Liver (tissue), 9 donors: ENCODE results near the gene ZNF157. TPM values are rescaled to one million over a fixed set of nuclear protein-coding genes. Genes with fewer than 3 reads are reported as not detected.
"Not testable (repeated sequence)": the region's sequence is repeated elsewhere in the genome, so short reads cannot be mapped to it uniquely, and the experiment has no call there.

Experiments
- DNase-seq: peaks from one replicate; pipeline ENCODE4 v3.0.0-alpha.2; 2017; ENCODE audit warnings: low spot score
- H3K27ac ChIP-seq, 2 donors: one replicate each; pipeline ENCODE4 v1.7.0; 2013; ENCODE audit warnings: inconsistent platforms in 2 of 2, low read length in 2 of 2, control low read depth in 1 of 2, low read depth in 1 of 2, mild to moderate bottlenecking in 1 of 2
- H3K27me3 ChIP-seq, 4 donors: one replicate each; pipeline versions ENCODE4 v1.6.1 to v1.7.0; 2013; ENCODE audit warnings: low read length in 3 of 4, inconsistent platforms in 1 of 4, mild to moderate bottlenecking in 1 of 4, moderate library complexity in 1 of 4; ENCODE audit not compliant: control insufficient read depth in 4 of 4, insufficient read depth in 4 of 4
- H3K36me3 ChIP-seq, 4 donors: one replicate each; pipeline versions ENCODE4 v1.6.1 to v1.7.0; 2013; ENCODE audit warnings: low read length in 3 of 4, mild to moderate bottlenecking in 3 of 4, low read depth in 1 of 4, moderate library complexity in 1 of 4; ENCODE audit not compliant: control insufficient read depth in 4 of 4, insufficient read depth in 3 of 4
- H3K4me1 ChIP-seq, 4 donors: one replicate each; pipeline versions ENCODE4 v1.6.1 to v1.7.0; 2013; ENCODE audit warnings: low read length in 3 of 4, mild to moderate bottlenecking in 3 of 4, moderate library complexity in 1 of 4; ENCODE audit not compliant: control insufficient read depth in 4 of 4, insufficient read depth in 4 of 4
- H3K4me3 ChIP-seq, 3 donors: one replicate each; pipeline versions ENCODE4 v1.6.1 to v1.7.0; 2013; ENCODE audit warnings: low read length in 3 of 3, control low read depth in 1 of 3, low read depth in 1 of 3, mild to moderate bottlenecking in 1 of 3
- H3K9ac ChIP-seq, 2 donors: one replicate each; pipeline ENCODE4 v1.7.0; 2013; ENCODE audit warnings: low read length in 2 of 2, mild to moderate bottlenecking in 2 of 2, moderate library complexity in 2 of 2, control low read depth in 1 of 2, low read depth in 1 of 2
- H3K9me3 ChIP-seq, 4 donors: one replicate each; pipeline versions ENCODE4 v1.6.1 to v1.7.0; 2013; ENCODE audit warnings: low read length in 3 of 4; ENCODE audit not compliant: control insufficient read depth in 4 of 4
- ATF3 ChIP-seq: IDR thresholded peaks from 2 replicates; pipeline ENCODE4 v1.6.1; 2016; ENCODE audit warnings: antibody characterized with exemption
- CTCF ChIP-seq: fragments of 150-350 bp; IDR thresholded peaks from 2 replicates; pipeline ENCODE4 v1.5.1; 2017; ENCODE audit warnings: improper control_type of control experiment, low read depth, low read length; ENCODE audit not compliant: missing input control
- FOXA1 ChIP-seq: IDR thresholded peaks from 2 replicates; pipeline ENCODE4 v1.6.1; 2016; ENCODE audit warnings: antibody characterized with exemption
- GABPA ChIP-seq, 2 donors: IDR thresholded peaks in 1 of 2; conservative IDR thresholded peaks in 1 of 2; 2 replicates each; pipeline ENCODE4 v1.6.1; 2016; ENCODE audit warnings: antibody characterized with exemption in 2 of 2, mild to moderate bottlenecking in 1 of 2, moderate library complexity in 1 of 2
- HNF4A ChIP-seq, 2 donors: conservative IDR thresholded peaks; 2 replicates each; pipeline ENCODE4 v1.6.1; 2016; ENCODE audit warnings: antibody characterized with exemption in 2 of 2, mild to moderate bottlenecking in 2 of 2
- JUND ChIP-seq, 2 donors: IDR thresholded peaks; 2 replicates each; pipeline ENCODE4 v1.6.1; 2016; ENCODE audit warnings: antibody characterized with exemption in 2 of 2
- MAX ChIP-seq: IDR thresholded peaks from 2 replicates; pipeline ENCODE4 v1.6.1; 2016; ENCODE audit warnings: antibody characterized with exemption
- RAD21 ChIP-seq, 2 donors: IDR thresholded peaks; 2 replicates each; pipeline ENCODE4 v1.6.1; 2016; ENCODE audit warnings: antibody characterized with exemption in 2 of 2, mild to moderate bottlenecking in 2 of 2
- REST ChIP-seq: IDR thresholded peaks from 2 replicates; pipeline ENCODE4 v1.6.1; 2016; ENCODE audit warnings: antibody characterized with exemption, mild to moderate bottlenecking
- RXRA ChIP-seq, 2 donors: IDR thresholded peaks; 2 replicates each; pipeline ENCODE4 v1.6.1; 2017 to 2018; ENCODE audit warnings: antibody characterized with exemption in 2 of 2, mild to moderate bottlenecking in 1 of 2
- SP1 ChIP-seq: IDR thresholded peaks from 2 replicates; pipeline ENCODE4 v1.6.1; 2018; ENCODE audit warnings: antibody characterized with exemption, mild to moderate bottlenecking
- TAF1 ChIP-seq: conservative IDR thresholded peaks from 2 replicates; pipeline ENCODE4 v1.6.1; 2016; ENCODE audit warnings: antibody characterized with exemption, mild to moderate bottlenecking
- ZBTB33 ChIP-seq: IDR thresholded peaks from 2 replicates; pipeline ENCODE4 v1.6.1; 2016; ENCODE audit warnings: antibody characterized with exemption
- WGBS: extraction: QIAGEN DNeasy Blood & Tissue Kit; methylation state at CpG from one replicate; pipeline ENCODE4 v1.1.7; 2013; 5-methylcytosine and 5-hydroxymethylcytosine counted together
- polyA plus RNA-seq, 2 donors: library from polyadenylated mRNA; stranded (reverse) in 1 of 2; unstranded in 1 of 2; fragments of 200-250 nt in 1 of 2; fragments of >200 nt in 1 of 2; fragmentation: Nextera tagmentation in 1 of 2; extraction: Ambion mirVana in 1 of 2; gene quantifications; one replicate each; pipeline versions ENCODE4 v1.2.1 to v1.2.3, GENCODE V29; 2013 to 2015
- total RNA-seq, 2 donors: library from RNA; depleted of rRNA; stranded (reverse); fragments of >200 nt; gene quantifications; one replicate each; pipeline ENCODE4 v1.2.3, GENCODE V29; 2014
- donor health status: healthy.
- donor health status: healthy.
- donor health status: healthy.
- donor health status: healthy.
- donor health status: healthy.

Gene ZNF157
- total and polyA plus RNA-seq, 4 donors: 0.05 TPM; not detected in 3

- 65% methylated on average over 10 of the region's 10 CpGs for WGBS
- TF ChIP-seq ZBTB33: no peak
- TF ChIP-seq HNF4A (conservative IDR thresholded peaks at IDR 0.05): no peak
- TF ChIP-seq ATF3: no peak
- no peak for TF ChIP-seq RXRA (IDR thresholded peaks at IDR 0.05)
- TF ChIP-seq JUND (IDR thresholded peaks at IDR 0.05): no peak
- no peak for TF ChIP-seq TAF1
- TF ChIP-seq SP1: no peak
- TF ChIP-seq FOXA1: no peak
- no peak for TF ChIP-seq REST
- TF ChIP-seq GABPA (IDR thresholded peaks at IDR 0.05 in 1 of 2, conservative IDR thresholded peaks at IDR 0.05 in 1 of 2): no peak
- no peak for TF ChIP-seq MAX
- Histone ChIP-seq H3K4me1 (peaks cover 0 to 4% (median 0%) of the 10 kb centered on the region in 4 donors), H3K9me3 (peaks cover 0 to 2% (median 0%) of the 10 kb centered on the region in 4 donors), H3K36me3 (no peaks in the 10 kb centered on the region), H3K27me3 (no peaks in the 10 kb centered on the region), H3K27ac (no peak overlapping the region), H3K4me3 (no peak overlapping the region), H3K9ac (no peak overlapping the region)
- no peak for DNase-seq
Observed at GRCh38 chrX:47380268-47380667, 9.9 kb downstream of the ZNF157 start.

GRCh38 chrX:47380837-47381236 is 10.5 kb downstream of the ZNF157 start:
- not testable (repeated sequence) for H3K27me3 ChIP-seq, H3K9ac ChIP-seq, DNase-seq, H3K4me1 ChIP-seq, H3K36me3 ChIP-seq, H3K4me3 ChIP-seq, H3K27ac ChIP-seq, H3K9me3 ChIP-seq

- Histone ChIP-seq H3K4me1 (peaks cover 0 to 4% (median 0%) of the 10 kb centered on the region in 4 donors), H3K36me3 (no peaks in the 10 kb centered on the region), H3K4me3 (no peak overlapping the region), H3K27me3 (no peaks in the 10 kb centered on the region), H3K27ac (no peak overlapping the region), H3K9ac (no peak overlapping the region), H3K9me3 (no peaks in the 10 kb centered on the region)
- TF ChIP-seq RAD21 (IDR thresholded peaks at IDR 0.05) (peak; percentile 80 to 85), CTCF (peak; percentile 73), FOXA1 (no peak)
- peak; percentile 64 for DNase-seq
- WGBS: 2% methylated on average over 8 of the region's 8 CpGs
Observed at GRCh38 chrX:47384502-47384901, 14.1 kb downstream of the ZNF157 start.
